OCI-LY7 (cell line): ENCODE results near the gene SPTBN4. TPM values are rescaled to one million over a fixed set of nuclear protein-coding genes. Genes with fewer than 3 reads are reported as not detected.
"Not testable (repeated sequence)": the region's sequence is repeated elsewhere in the genome, so short reads cannot be mapped to it uniquely, and the experiment has no call there.

ENCODE experiments used
- BruUV-seq: library from RNA; stranded (reverse); fragments of 400-500 nt; replicated peaks from 2 replicates; lab custom pipeline; 2021; lab: Mats Ljungman, UMichigan
- CTCF ChIA-PET: fragments of 300-600 bp; sonication (Branson Sonifier 250); formaldehyde crosslinking; loops from one replicate; lab custom pipeline; 2022; ENCODE audit warnings: antibody characterized with exemption; ENCODE audit not compliant: unreplicated experiment; lab: Charles Lee
- POLR2A ChIA-PET: fragments of 300-600 bp; sonication (Branson Sonifier 250); formaldehyde crosslinking; loops from one replicate; lab custom pipeline; 2022; ENCODE audit warnings: antibody characterized with exemption; lab: Charles Lee
- DNase-seq: peaks from one replicate; pipeline ENCODE4 v3.0.0-alpha.2; 2015; ENCODE audit warnings: low spot score
- H2AFZ ChIP-seq: fragments of 200-600 bp; sonication (generic), shearing (Covaris generic); 2 replicates; pipeline ENCODE4 v1.6.1; 2014; ENCODE audit warnings: mild to moderate bottlenecking, antibody characterized with exemption, low read length, moderate library complexity
- H3K27ac ChIP-seq: fragments of 200-600 bp; sonication (generic); 2 replicates; pipeline ENCODE4 v1.5.1; 2014; ENCODE audit warnings: mixed run types, low read depth, mild to moderate bottlenecking, moderate library complexity, low read length, inconsistent platforms; ENCODE audit not compliant: poor library complexity, severe bottlenecking
- H3K36me3 ChIP-seq: fragments of 200-600 bp; sonication (generic); 2 replicates; pipeline ENCODE4 v1.6.1; 2014; ENCODE audit warnings: mild to moderate bottlenecking, antibody characterized with exemption, low read length, moderate library complexity, mixed read lengths; ENCODE audit not compliant: insufficient read depth
- H3K4me1 ChIP-seq: fragments of 200-600 bp; sonication (generic); 2 replicates; pipeline ENCODE4 v1.5.1; 2014; ENCODE audit warnings: mild to moderate bottlenecking, low read length; ENCODE audit not compliant: insufficient read depth, poor library complexity, severe bottlenecking
- H3K4me2 ChIP-seq: fragments of 200-600 bp; sonication (generic); 2 replicates; pipeline ENCODE4 v1.6.1; 2014; ENCODE audit warnings: mild to moderate bottlenecking, low read length
- H3K4me3 ChIP-seq: fragments of 200-600 bp; sonication (generic); 2 replicates; pipeline ENCODE4 v1.5.1; 2014; ENCODE audit warnings: mild to moderate bottlenecking, low read depth, low read length; ENCODE audit not compliant: poor library complexity, severe bottlenecking
- H3K79me2 ChIP-seq: fragments of 200-600 bp; sonication (generic); 2 replicates; pipeline ENCODE4 v1.6.1; 2016; ENCODE audit warnings: low read depth, mild to moderate bottlenecking, low read length, moderate library complexity, mixed read lengths; ENCODE audit not compliant: insufficient read depth
- H3K9me2 ChIP-seq: fragments of 200-600 bp; sonication (generic); 2 replicates; pipeline ENCODE4 v1.6.1; 2016; ENCODE audit warnings: mild to moderate bottlenecking, low read length, mixed read lengths; ENCODE audit not compliant: insufficient read depth
- H3K9me3 ChIP-seq: fragments of 200-600 bp; sonication (generic); 2 replicates; pipeline ENCODE4 v1.6.1; 2014; ENCODE audit warnings: mild to moderate bottlenecking, mixed run types, low read length, mixed read lengths
- H4K20me1 ChIP-seq: fragments of 200-600 bp; sonication (generic); 2 replicates; pipeline ENCODE4 v1.6.1; 2014; ENCODE audit warnings: mild to moderate bottlenecking, antibody characterized with exemption, low read length, moderate library complexity, mixed read lengths; ENCODE audit not compliant: insufficient read depth
- CTCF ChIP-seq: fragments of 200-600 bp; sonication (generic); conservative IDR thresholded peaks from 2 replicates; pipeline ENCODE4 v1.5.1; 2014; ENCODE audit warnings: mild to moderate bottlenecking, antibody characterized with exemption, low read length, moderate library complexity, mixed read lengths
- EZH2phosphoT487 ChIP-seq: fragments of 200-600 bp; sonication (generic); IDR thresholded peaks from 2 replicates; pipeline ENCODE4 v1.6.1; 2018; ENCODE audit warnings: low read depth, borderline replicate concordance, mild to moderate bottlenecking, mixed run types, antibody characterized with exemption, low read length, moderate library complexity, mixed read lengths
- intact Hi-C: fragments of 100-400 bp; cut with micrococcal nuclease; formaldehyde crosslinking; loops from one replicate; pipeline ENCODE4 v1.10.0; 2022; ENCODE audit not compliant: unreplicated experiment
- total RNA-seq, 2 experiments: library from RNA; depleted of rRNA in 1 of 2; stranded (reverse); fragments of >200 nt in 1 of 2; shearing (Covaris generic) in 1 of 2; gene quantifications; 2 replicates each; pipeline ENCODE4 v1.2.3, GENCODE V29; 2014 to 2022

SPTBN4 gene
- total RNA-seq, 2 experiments from 2014 or later = 4.1 to 6.3 TPM

GRCh38 chr19:40431698-40432097 is 35.1 kb upstream of the SPTBN4 start:
- Histone ChIP-seq H3K9me3 (no peaks in the 10 kb centered on the region), H3K4me2 (no peak overlapping the region), H2AFZ (no peak overlapping the region), H3K27ac (no peak overlapping the region), H3K79me2 (no peaks in the 10 kb centered on the region), H3K36me3 (no peaks in the 10 kb centered on the region), H3K4me3 (no peak overlapping the region), H3K4me1 (peaks cover 38% of the 10 kb centered on the region), H3K9me2 (no peaks in the 10 kb centered on the region), H4K20me1 (no peaks in the 10 kb centered on the region)
- no peak for DNase-seq
- ChIA-PET POLR2A (interaction anchor here (0.6 kb wide), 2 partner anchors 12 to 106 kb away, joined by 3 read pairs; no protein-coding TSS in a partner anchor), CTCF (interaction anchor here (0.6 kb wide), 1 partner anchor 9 kb away, joined by 3 read pairs; no protein-coding TSS in a partner anchor)
- intact Hi-C loops = no loop called here
- BruUV-seq = no TSS peak
- TF ChIP-seq CTCF (no peak), EZH2phosphoT487 (no peak)

GRCh38 chr19:40432760-40433159 is 34.0 kb upstream of the SPTBN4 start:
- peak overlapping the region; percentile 99; the same call in 1 of the 2 replicates for H2AFZ ChIP-seq
- H3K79me2 ChIP-seq, H4K20me1 ChIP-seq, H3K9me3 ChIP-seq, intact Hi-C loops, DNase-seq, CTCF ChIA-PET, H3K36me3 ChIP-seq, H3K9me2 ChIP-seq, BruUV-seq, H3K4me3 ChIP-seq: not testable (repeated sequence)
- POLR2A ChIA-PET = interaction anchor here (0.5 to 0.7 kb wide), 3 partner anchors 12 to 154 kb away, joined by 4 to 5 read pairs (median 4); no protein-coding TSS in a partner anchor
- H3K4me1 ChIP-seq = peaks cover 38% of the 10 kb centered on the region
- peak overlapping the region; percentile 75 for H3K27ac ChIP-seq
- peak overlapping the region; percentile 89 for H3K4me2 ChIP-seq

- H3K79me2 ChIP-seq = no peaks in the 10 kb centered on the region
- H2AFZ ChIP-seq = peak overlapping the region; percentile 99
- no peaks in the 10 kb centered on the region for H3K9me2 ChIP-seq
- DNase-seq = peak; percentile 77
- H4K20me1 ChIP-seq = no peaks in the 10 kb centered on the region
- peak overlapping the region; percentile 89 for H3K4me2 ChIP-seq
- no peaks in the 10 kb centered on the region for H3K9me3 ChIP-seq
- peak overlapping the region; percentile 75 for H3K27ac ChIP-seq
- TSS peak; percentile 92 for BruUV-seq
- CTCF ChIA-PET = no interaction called here
- POLR2A ChIA-PET = interaction anchor here (0.6 to 1.2 kb wide), 3 partner anchors 12 to 1890 kb away, joined by 3 to 4 read pairs (median 4); partner anchors contain the start of gene BLVRB
- intact Hi-C loops = no loop called here
- H3K36me3 ChIP-seq = no peaks in the 10 kb centered on the region
- H3K4me1 ChIP-seq = peaks cover 38% of the 10 kb centered on the region
- peak overlapping the region; percentile 66 for H3K4me3 ChIP-seq
- no peak for TF ChIP-seq CTCF
- no peak for TF ChIP-seq EZH2phosphoT487
Measured at GRCh38 chr19:40433391-40434216, 33.2 kb upstream of the SPTBN4 start.
